ENCODE data around the gene LEPROT.
"Not testable (repeated sequence)": the region's sequence is repeated elsewhere in the genome, so short reads cannot be mapped to it uniquely, and the experiment has no call there.

Gene LEPROT

GRCh38 chr1:65377496-65378246 lies 42.8 kb upstream of the LEPROT start:
- H3K9me3 ChIP-seq (ENCODE audit: control insufficient read depth, insufficient read depth, low read length) = no peaks in the 10 kb centered on the region
- H3K79me2 ChIP-seq (ENCODE audit: control insufficient read depth, low read length) = no peaks in the 10 kb centered on the region
- H3K27me3 ChIP-seq (ENCODE audit: control insufficient read depth, low read length) = no peaks in the 10 kb centered on the region
- no peaks in the 10 kb centered on the region for H4K20me1 ChIP-seq (ENCODE audit: control insufficient read depth, insufficient read depth, low read depth, low read length)
- no peak overlapping the region for H3K27ac ChIP-seq (ENCODE audit: low read depth, low read length)
- no peaks in the 10 kb centered on the region for H3K4me1 ChIP-seq (ENCODE audit: control insufficient read depth, low read length)
- TF ChIP-seq CTCF (IDR thresholded peaks at IDR 0.05; ENCODE audit: low read depth, low read length, poor library complexity, severe bottlenecking) = no peak
- TF ChIP-seq EZH2phosphoT487 (IDR thresholded peaks at IDR 0.05; ENCODE audit: borderline replicate concordance, low read length) = no peak
- no peaks in the 10 kb centered on the region for H3F3A ChIP-seq (ENCODE audit: control insufficient read depth, insufficient read depth)
- H3K36me3 ChIP-seq (ENCODE audit: control insufficient read depth, low read length) = no peaks in the 10 kb centered on the region
- no peaks in the 10 kb centered on the region for H3K9me2 ChIP-seq (replicated peaks; ENCODE audit: control insufficient read depth, low read length)
- H3K4me2 ChIP-seq (ENCODE audit: low read length) = no peak overlapping the region
- no peak overlapping the region for H3K4me3 ChIP-seq (ENCODE audit: low read length)

GRCh38 chr1:65378247-65378946 lies 42.1 kb upstream of the LEPROT start:
- Histone ChIP-seq H3K27me3 (ENCODE audit: control insufficient read depth, low read length) (no peaks in the 10 kb centered on the region), H3K4me3 (ENCODE audit: low read length) (no peak overlapping the region), H3K4me2 (ENCODE audit: low read length) (no peak overlapping the region), H3K79me2 (ENCODE audit: control insufficient read depth, low read length) (no peaks in the 10 kb centered on the region), H3K27ac (ENCODE audit: low read depth, low read length) (no peak overlapping the region), H3K9me3 (ENCODE audit: control insufficient read depth, insufficient read depth, low read length) (no peaks in the 10 kb centered on the region), H3F3A (ENCODE audit: control insufficient read depth, insufficient read depth) (no peaks in the 10 kb centered on the region), H4K20me1 (ENCODE audit: control insufficient read depth, insufficient read depth, low read depth, low read length) (no peaks in the 10 kb centered on the region), H3K4me1 (ENCODE audit: control insufficient read depth, low read length) (no peaks in the 10 kb centered on the region), H3K36me3 (ENCODE audit: control insufficient read depth, low read length) (no peaks in the 10 kb centered on the region), H3K9me2 (replicated peaks; ENCODE audit: control insufficient read depth, low read length) (no peaks in the 10 kb centered on the region)
- TF ChIP-seq CTCF (IDR thresholded peaks at IDR 0.05; ENCODE audit: low read depth, low read length, poor library complexity, severe bottlenecking) (no peak), EZH2phosphoT487 (IDR thresholded peaks at IDR 0.05; ENCODE audit: borderline replicate concordance, low read length) (no peak)

GRCh38 chr1:65384426-65384825 lies 36.0 kb upstream of the LEPROT start:
- H3K27me3 ChIP-seq (ENCODE audit: control insufficient read depth, low read length); H3K79me2 ChIP-seq (ENCODE audit: control insufficient read depth, low read length): not testable (repeated sequence)

GRCh38 chr1:65386439-65386838 lies 34.0 kb upstream of the LEPROT start:
- TF ChIP-seq CTCF (IDR thresholded peaks at IDR 0.05; ENCODE audit: low read depth, low read length, poor library complexity, severe bottlenecking) (no peak), EZH2phosphoT487 (IDR thresholded peaks at IDR 0.05; ENCODE audit: borderline replicate concordance, low read length) (no peak)
- Histone ChIP-seq H3K27me3 (ENCODE audit: control insufficient read depth, low read length) (no peaks in the 10 kb centered on the region), H3K4me1 (ENCODE audit: control insufficient read depth, low read length) (no peaks in the 10 kb centered on the region), H3F3A (ENCODE audit: control insufficient read depth, insufficient read depth) (no peaks in the 10 kb centered on the region), H3K4me3 (ENCODE audit: low read length) (no peak overlapping the region), H3K4me2 (ENCODE audit: low read length) (no peak overlapping the region), H3K36me3 (ENCODE audit: control insufficient read depth, low read length) (no peaks in the 10 kb centered on the region), H3K79me2 (ENCODE audit: control insufficient read depth, low read length) (no peaks in the 10 kb centered on the region), H3K9me2 (replicated peaks; ENCODE audit: control insufficient read depth, low read length) (no peaks in the 10 kb centered on the region), H3K27ac (ENCODE audit: low read depth, low read length) (no peak overlapping the region), H4K20me1 (ENCODE audit: control insufficient read depth, insufficient read depth, low read depth, low read length) (no peaks in the 10 kb centered on the region), H3K9me3 (ENCODE audit: control insufficient read depth, insufficient read depth, low read length) (no peaks in the 10 kb centered on the region)

More at GRCh38 chr1:65384426-65384825, 36.0 kb upstream of the LEPROT start:
- not testable (repeated sequence) for H3K27ac ChIP-seq (ENCODE audit: low read depth, low read length); H3K4me1 ChIP-seq (ENCODE audit: control insufficient read depth, low read length); H3K4me3 ChIP-seq (ENCODE audit: low read length); H3F3A ChIP-seq (ENCODE audit: control insufficient read depth, insufficient read depth); H3K9me3 ChIP-seq (ENCODE audit: control insufficient read depth, insufficient read depth, low read length); H3K9me2 ChIP-seq (replicated peaks; ENCODE audit: control insufficient read depth, low read length); H4K20me1 ChIP-seq (ENCODE audit: control insufficient read depth, insufficient read depth, low read depth, low read length); H3K4me2 ChIP-seq (ENCODE audit: low read length); H3K36me3 ChIP-seq (ENCODE audit: control insufficient read depth, low read length)

Measured in DOHH2 (cell line).